Endothelial cell of umbilical vein (primary cell): ENCODE results near the gene HIVEP3.

Experiments
- CTCF ChIP-seq, 2 donors: IDR thresholded peaks; 1 replicate in 1 of 2; 2 replicates in 1 of 2; pipeline ENCODE4 v1.5.1; 2011; ENCODE audit warnings: low read length in 2 of 2, mild to moderate bottlenecking in 2 of 2, moderate library complexity in 2 of 2, control low read depth in 1 of 2, inconsistent platforms in 1 of 2, low read depth in 1 of 2; ENCODE audit not compliant: insufficient read depth in 1 of 2; ENCODE audit errors: extremely low read depth in 1 of 2
- EZH2 ChIP-seq: IDR thresholded peaks from 2 replicates; pipeline ENCODE4 v1.6.1; 2012; ENCODE audit warnings: borderline replicate concordance, low read depth, mild to moderate bottlenecking, moderate library complexity, low read length, inconsistent platforms; ENCODE audit not compliant: severe bottlenecking
- FOS ChIP-seq: IDR thresholded peaks from 2 replicates; pipeline ENCODE4 v1.6.1; 2011; ENCODE audit warnings: mild to moderate bottlenecking, low read length, moderate library complexity, borderline replicate concordance; ENCODE audit not compliant: insufficient read depth
- JUN ChIP-seq: IDR thresholded peaks from 2 replicates; pipeline ENCODE4 v1.6.1; 2011; ENCODE audit warnings: borderline replicate concordance, low read depth; ENCODE audit not compliant: insufficient read length, insufficient read depth
- MAX ChIP-seq: IDR thresholded peaks from 2 replicates; pipeline ENCODE4 v1.6.1; 2011; ENCODE audit not compliant: insufficient read depth, insufficient read length
- MYC ChIP-seq: IDR thresholded peaks from one replicate; pipeline ENCODE4 v1.6.1; 2011; ENCODE audit warnings: mild to moderate bottlenecking, low read depth, low read length
- POLR2A ChIP-seq: IDR thresholded peaks from 2 replicates; pipeline ENCODE4 v1.6.1; 2012; ENCODE audit warnings: low read depth, mild to moderate bottlenecking, control low read depth, low read length
- POLR2AphosphoS5 ChIP-seq: IDR thresholded peaks from 2 replicates; pipeline ENCODE4 v1.6.1; 2012; ENCODE audit warnings: low read depth, mild to moderate bottlenecking, control low read depth, low read length, moderate library complexity; ENCODE audit not compliant: insufficient read depth

GRCh38 chr1:41855713-41856112 lies 63.0 kb downstream of the HIVEP3 start:
- TF ChIP-seq EZH2 (no peak), CTCF (IDR thresholded peaks at IDR 0.05; ENCODE audit: extremely low read depth in 1 of 2, insufficient read depth in 1 of 2, low read depth in 1 of 2, low read length in 2 of 2) (no peak), JUN (no peak), POLR2A (no peak), MAX (no peak), MYC (no peak), FOS (no peak), POLR2AphosphoS5 (no peak)
